Stimulated activated CD8-positive, alpha-beta memory T cell treated with anti-CD3 and anti-CD28 coated beads, Interleukin-4, amount 100 ng/mL, for 48 hours (primary cell): Measurements from ENCODE around the gene ODAD3.
"Not testable (repeated sequence)": the region's sequence is repeated elsewhere in the genome, so short reads cannot be mapped to it uniquely, and the experiment has no call there.

Experiments
- DNase-seq: peaks from one replicate; pipeline ENCODE4 v3.0.0-alpha.2; 2020

Gene ODAD3

DNA sequence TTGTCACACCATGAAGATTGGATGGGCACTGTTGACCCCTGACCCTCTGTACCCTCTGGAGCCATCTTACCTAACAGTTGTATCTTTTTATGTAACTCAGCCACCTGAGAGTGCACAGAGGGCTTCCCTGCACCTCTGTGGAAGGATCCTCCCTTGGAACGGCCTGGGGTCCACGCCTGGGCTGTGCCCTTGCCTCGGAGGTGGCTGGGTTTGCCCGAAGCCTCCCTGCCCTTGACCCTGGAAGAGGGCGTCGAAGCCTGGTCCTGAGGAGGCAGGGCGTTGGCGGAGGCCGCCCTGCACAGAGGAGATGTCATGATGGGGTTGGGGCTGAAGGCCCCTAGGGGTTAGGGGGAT lies 241 bp downstream of the ODAD3 start:
- no peak for DNase-seq

- not testable (repeated sequence) for DNase-seq
These were observed 1.4 kb downstream of the ODAD3 start for GRCh38 chr19:11433526-11433925.

DNA sequence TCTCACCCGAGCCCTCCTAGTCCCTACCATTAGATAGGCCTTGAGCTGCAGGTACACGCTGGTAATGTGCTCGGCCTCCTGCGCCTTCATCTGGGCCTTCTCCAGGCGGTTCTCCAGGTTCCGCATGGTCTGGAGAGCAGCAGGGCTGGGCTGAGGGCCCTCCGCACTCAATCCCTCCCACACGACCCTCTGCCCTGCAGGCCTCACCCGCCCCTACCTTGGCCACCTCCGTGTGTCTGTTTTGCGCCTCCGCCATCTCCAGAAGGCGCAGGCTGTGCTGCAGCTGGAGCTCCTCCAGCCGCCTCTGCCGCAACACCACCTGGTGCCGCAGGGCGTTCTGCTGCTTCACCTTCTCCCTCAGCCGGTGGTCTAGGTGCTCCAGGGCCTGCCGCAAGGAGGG lies 8.3 kb downstream of the ODAD3 start:
- no peak for DNase-seq

GRCh38 chr19:11425719-11426457 lies 9.0 kb downstream of the ODAD3 start:
- DNase-seq = peak; percentile 40

- no peak for DNase-seq
These were observed 11.1 kb downstream of the ODAD3 start for GRCh38 chr19:11423791-11424181.

GRCh38 chr19:11423164-11423790 lies 11.6 kb downstream of the ODAD3 start:
- no peak for DNase-seq

GRCh38 chr19:11422163-11423065 lies 12.5 kb downstream of the ODAD3 start:
- peak; percentile 87 for DNase-seq

DNA sequence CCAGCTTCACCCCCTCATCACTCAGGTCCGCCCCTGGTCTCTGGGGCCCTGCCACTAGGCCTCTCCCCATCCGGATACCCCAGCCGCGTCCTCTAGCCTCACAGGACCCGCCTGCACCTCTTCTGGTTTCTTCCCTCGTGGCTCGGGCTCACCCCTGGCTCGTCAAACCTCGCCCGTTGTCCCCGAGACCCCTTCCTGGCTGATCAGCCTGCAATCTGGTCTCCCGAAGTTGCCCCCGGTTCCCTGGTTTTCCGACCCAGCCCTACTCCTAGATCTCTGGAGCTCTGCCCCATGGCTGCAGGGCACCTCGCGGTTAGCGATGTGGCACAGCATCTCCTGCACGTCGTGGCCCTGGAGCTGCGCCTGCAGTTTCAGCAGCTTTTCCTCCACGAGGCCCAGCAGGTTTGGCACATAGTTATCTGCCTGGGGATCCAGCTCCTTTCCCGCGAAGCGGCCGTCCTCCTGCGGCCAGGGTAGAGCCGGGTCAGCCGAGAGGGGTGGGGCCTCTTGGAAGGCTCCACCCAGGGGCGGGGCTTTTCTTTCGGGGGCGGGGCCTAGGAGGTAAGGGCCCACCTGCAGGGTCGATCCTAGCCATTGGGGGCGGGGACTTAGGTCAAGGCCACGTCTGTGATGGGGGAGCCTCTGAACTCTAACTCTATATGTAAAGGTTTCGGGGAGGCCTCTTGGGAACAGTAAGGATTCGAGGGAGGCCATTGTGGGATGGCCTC lies 13.4 kb downstream of the ODAD3 start:
- peak; percentile 78 for DNase-seq

- peak; percentile 35 for DNase-seq
These were observed 14.2 kb downstream of the ODAD3 start for GRCh38 chr19:11420429-11421370.

- DNase-seq = no peak
These were observed 16.1 kb downstream of the ODAD3 start, which contains the start of gene RGL3 for GRCh38 chr19:11418549-11419506. TSS of gene RGL3 (minus strand) at chr19:11419314. CDS start at chr19:11419278, 36 bp downstream.

GRCh38 chr19:11418094-11418548 lies 16.8 kb downstream of the ODAD3 start:
- no peak for DNase-seq

DNA sequence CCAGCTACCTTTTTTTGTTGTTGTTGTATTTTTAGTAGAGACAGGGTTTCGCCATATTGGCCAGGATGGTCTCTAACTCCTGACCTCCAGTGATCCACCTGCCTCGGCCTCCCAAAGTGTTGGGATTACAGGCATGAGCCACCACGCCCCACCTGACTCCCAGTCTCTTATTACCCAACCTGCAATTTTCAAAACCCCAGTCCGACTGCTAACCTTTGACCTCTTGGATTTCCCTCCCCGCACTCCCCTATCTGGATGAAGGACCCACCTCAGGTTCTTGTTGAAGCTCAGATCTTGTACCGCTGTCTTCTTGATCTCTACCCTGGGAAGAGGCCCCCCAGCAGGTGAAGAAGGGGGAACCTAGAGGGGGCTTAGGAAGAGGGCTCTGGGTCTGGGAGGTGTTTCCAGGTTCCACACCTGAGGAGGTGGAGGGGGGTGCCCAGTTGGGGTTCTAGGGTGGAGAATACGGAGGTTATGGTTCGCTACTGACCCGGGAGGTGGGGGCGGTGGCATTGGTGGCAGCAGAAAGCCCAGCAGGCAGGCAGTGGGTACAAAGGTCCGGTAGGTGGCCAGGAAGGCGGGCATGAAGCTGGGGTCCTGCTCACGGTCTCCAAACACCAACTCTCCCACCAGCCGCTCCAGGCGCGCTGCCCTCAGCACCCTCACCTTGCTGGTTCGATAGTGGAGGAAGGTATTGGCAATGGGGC lies 18.4 kb downstream of the ODAD3 start:
- no peak for DNase-seq

- DNase-seq = no peak
These were observed 20.4 kb downstream of the ODAD3 start for GRCh38 chr19:11414544-11414943.

GRCh38 chr19:11410682-11411081 lies 24.2 kb downstream of the ODAD3 start:
- DNase-seq = no peak

- no peak for DNase-seq
These were observed 26.3 kb downstream of the ODAD3 start for GRCh38 chr19:11408591-11408990.

GRCh38 chr19:11406703-11407236 lies 28.2 kb downstream of the ODAD3 start:
- DNase-seq = not testable (repeated sequence)

DNA sequence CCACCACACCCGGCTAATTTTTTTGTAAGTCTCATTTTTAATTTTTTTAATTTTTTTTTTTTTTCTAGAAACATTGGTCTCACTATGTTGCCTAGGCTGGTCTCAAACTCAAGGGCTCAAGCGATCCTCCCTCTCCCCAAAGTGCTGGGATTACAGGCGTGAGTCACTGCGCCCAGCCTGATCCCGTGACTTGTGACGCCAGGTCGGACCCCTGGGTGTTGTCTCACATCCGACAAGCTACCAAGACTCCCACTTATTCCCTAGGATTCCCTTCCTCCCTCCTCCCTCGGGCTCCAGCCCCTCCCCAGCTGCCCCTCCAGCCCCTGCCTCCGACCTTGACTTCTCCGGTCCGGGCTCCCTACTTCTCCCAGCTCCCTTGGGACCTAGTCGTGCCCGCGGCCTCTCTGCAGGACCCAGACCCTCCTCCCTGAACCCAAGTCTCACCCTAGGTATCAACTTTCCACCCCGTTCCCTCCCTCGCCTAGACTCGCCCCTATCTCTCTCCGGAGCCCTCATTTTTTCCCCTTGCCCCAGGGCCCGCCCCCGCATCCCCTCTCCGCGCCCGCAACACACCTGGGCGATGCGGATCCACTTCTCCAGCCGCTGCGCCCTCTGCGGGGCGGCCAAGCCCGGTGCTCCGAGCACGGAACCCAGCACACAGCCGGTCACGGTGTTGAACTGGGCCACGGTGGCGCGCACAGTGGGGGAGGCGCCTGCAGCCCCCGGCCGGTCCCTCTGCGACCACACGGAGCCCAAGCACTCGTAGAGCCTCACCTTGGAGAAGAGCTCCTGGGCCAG lies 28.9 kb downstream of the ODAD3 start:
- peak; percentile 62 for DNase-seq

GRCh38 chr19:11404588-11405222 lies 30.2 kb downstream of the ODAD3 start:
- no peak for DNase-seq
